ENCODE results near the gene R3HDM1. TPM values are rescaled to one million over a fixed set of nuclear protein-coding genes. Genes with fewer than 3 reads are reported as not detected.

R3HDM1 gene
- total RNA-seq, 2 donors from 2014 or later: 9.3 to 51.5 TPM

- Histone ChIP-seq H3K27ac (peak within 1 kb of the TSS; percentile 98 to 100), H3K4me3 (peak within 1 kb of the TSS; percentile 85 to 86), H3K36me3 (no peaks in the 10 kb centered on the region), H3K9me3 (no peaks in the 10 kb centered on the region), H3K4me1 (replicated peaks) (no peaks in the 10 kb centered on the region), H3K27me3 (replicated peaks; ENCODE audit: insufficient read depth) (no peaks in the 10 kb centered on the region)
- intact Hi-C loops (cut with DNase I): loop anchor here (2.0 to 10.0 kb wide), 3 partner anchors 133 to 823 kb away; partner anchors contain the start of genes CCNT2, MCM6, R3HDM1 and ZRANB3
- DNase-seq (ENCODE audit: low spot score): peak; percentile 98
- under 1% methylated on average over 64 of the region's 93 CpGs for WGBS
- peak in 1 of 4 experiments; percentile 33 for TF ChIP-seq CTCF (IDR thresholded peaks at IDR 0.05)
- TF ChIP-seq POLR2A (IDR thresholded peaks at IDR 0.05): peak; percentile 98
- TF ChIP-seq POLR2AphosphoS5 (IDR thresholded peaks at IDR 0.05): peak; percentile 96
Observed at GRCh38 chr2:135741395-135742324, 210.4 kb downstream of the R3HDM1 start, which contains the start of gene UBXN4. UBXN4 (plus strand) TSS chr2:135741855; CDS start chr2:135741930, 75 bp downstream.

- peak; percentile 26 for DNase-seq (ENCODE audit: low spot score)
- Histone ChIP-seq H3K9me3 (no peaks in the 10 kb centered on the region), H3K4me1 (replicated peaks) (no peaks in the 10 kb centered on the region), H3K36me3 (no peaks in the 10 kb centered on the region), H3K4me3 (peak overlapping the region; percentile 85 to 86), H3K27me3 (replicated peaks; ENCODE audit: insufficient read depth) (no peaks in the 10 kb centered on the region), H3K27ac (peak overlapping the region; percentile 98 to 100)
- peak; percentile 38 for TF ChIP-seq POLR2AphosphoS5 (IDR thresholded peaks at IDR 0.05)
- no peak for TF ChIP-seq CTCF (IDR thresholded peaks at IDR 0.05)
- under 1% methylated on average over 23 of the region's 34 CpGs for WGBS
- intact Hi-C loops (cut with DNase I): loop anchor here (10.0 kb wide), 1 partner anchor 132 kb away; the partner anchor contains the start of gene MCM6
Observed at GRCh38 chr2:135742325-135742757, 211.1 kb downstream of the R3HDM1 start.

- TF ChIP-seq POLR2A (IDR thresholded peaks at IDR 0.05) (no peak), POLR2AphosphoS5 (IDR thresholded peaks at IDR 0.05) (no peak), CTCF (IDR thresholded peaks at IDR 0.05) (no peak)
- Histone ChIP-seq H3K4me1 (replicated peaks) (no peaks in the 10 kb centered on the region), H3K36me3 (no peaks in the 10 kb centered on the region), H3K4me3 (no peak overlapping the region), H3K9me3 (no peaks in the 10 kb centered on the region), H3K27me3 (replicated peaks; ENCODE audit: insufficient read depth) (no peaks in the 10 kb centered on the region), H3K27ac (no peak overlapping the region)
- 78% methylated on average over 1 of the region's 1 CpG for WGBS
- intact Hi-C loops (cut with DNase I): loop anchor here (10.0 kb wide), 1 partner anchor 131 kb away; the partner anchor contains the start of gene MCM6
- DNase-seq (ENCODE audit: low spot score): no peak
Observed at GRCh38 chr2:135743860-135744259, 212.6 kb downstream of the R3HDM1 start.

GRCh38 chr2:135744760-135745314 lies 213.6 kb downstream of the R3HDM1 start:
- intact Hi-C loops (cut with DNase I): loop anchor here (10.0 kb wide), 1 partner anchor 130 kb away; the partner anchor contains the start of gene MCM6
- Histone ChIP-seq H3K27ac (no peak overlapping the region), H3K4me1 (replicated peaks) (no peaks in the 10 kb centered on the region), H3K27me3 (replicated peaks; ENCODE audit: insufficient read depth) (no peaks in the 10 kb centered on the region), H3K4me3 (no peak overlapping the region), H3K36me3 (no peaks in the 10 kb centered on the region), H3K9me3 (no peaks in the 10 kb centered on the region)
- no peak for TF ChIP-seq POLR2A (IDR thresholded peaks at IDR 0.05)
- TF ChIP-seq POLR2AphosphoS5 (IDR thresholded peaks at IDR 0.05): no peak
- TF ChIP-seq CTCF (IDR thresholded peaks at IDR 0.05): no peak
- WGBS: 80% methylated on average over 5 of the region's 5 CpGs
- DNase-seq (ENCODE audit: low spot score): no peak

Measured in prostate gland (tissue), 2 donors.